ENCODE results near the gene PLA2G2D. TPM values are rescaled to one million over a fixed set of nuclear protein-coding genes. Genes with fewer than 3 reads are reported as not detected.

The PLA2G2D gene
- total and polyA plus RNA-seq, 2 of the 8 experiments (the other 6 are each of a cell fraction or from before 2014, with no cell fraction given): not detected

DNA sequence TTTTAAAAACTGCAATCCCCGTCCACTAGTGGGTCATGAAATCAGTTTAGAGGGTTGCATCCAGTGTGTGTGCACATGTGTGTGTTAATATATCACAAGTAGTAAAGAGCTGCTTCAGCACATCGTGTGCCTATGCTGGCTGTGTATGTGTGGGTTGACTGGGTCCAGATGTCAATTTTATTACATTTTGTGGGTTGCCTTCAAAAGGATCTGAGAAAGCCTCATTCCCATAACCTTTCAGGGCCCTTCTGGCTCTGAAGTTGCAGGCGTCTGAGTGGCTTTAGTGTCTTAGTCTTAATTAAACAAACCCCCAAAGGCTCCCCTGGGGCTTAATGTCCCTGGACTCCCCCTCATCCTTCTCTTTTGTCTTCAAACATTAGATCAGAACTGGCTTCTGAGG lies 19.8 kb downstream of the PLA2G2D start:
- TF ChIP-seq, protein P1, sequence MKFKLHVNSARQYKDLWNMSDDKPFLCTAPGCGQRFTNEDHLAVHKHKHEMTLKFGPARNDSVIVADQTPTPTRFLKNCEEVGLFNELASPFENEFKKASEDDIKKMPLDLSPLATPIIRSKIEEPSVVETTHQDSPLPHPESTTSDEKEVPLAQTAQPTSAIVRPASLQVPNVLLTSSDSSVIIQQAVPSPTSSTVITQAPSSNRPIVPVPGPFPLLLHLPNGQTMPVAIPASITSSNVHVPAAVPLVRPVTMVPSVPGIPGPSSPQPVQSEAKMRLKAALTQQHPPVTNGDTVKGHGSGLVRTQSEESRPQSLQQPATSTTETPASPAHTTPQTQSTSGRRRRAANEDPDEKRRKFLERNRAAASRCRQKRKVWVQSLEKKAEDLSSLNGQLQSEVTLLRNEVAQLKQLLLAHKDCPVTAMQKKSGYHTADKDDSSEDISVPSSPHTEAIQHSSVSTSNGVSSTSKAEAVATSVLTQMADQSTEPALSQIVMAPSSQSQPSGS (IDR thresholded peaks at IDR 0.05; ENCODE audit: low read length): no peak
- TF ChIP-seq RFX5 (IDR thresholded peaks at IDR 0.05; ENCODE audit: borderline replicate concordance, low read depth, low read length) (no peak), SP4 (IDR thresholded peaks at IDR 0.05; ENCODE audit: low read length) (no peak), POLR2AphosphoS5 (IDR thresholded peaks at IDR 0.05; ENCODE audit: low read depth, low read length) (no peak), JUN (IDR thresholded peaks at IDR 0.05; ENCODE audit: low read depth, low read length) (no peak), SRF (IDR thresholded peaks at IDR 0.05; ENCODE audit: low read depth, low read length) (no peak), CHD1 (IDR thresholded peaks at IDR 0.05; ENCODE audit: low read depth, low read length) (no peak), KDM5A (IDR thresholded peaks at IDR 0.05; ENCODE audit: low read length) (no peak), CHD2 (IDR thresholded peaks at IDR 0.05; ENCODE audit: low read length) (no peak), POU5F1 (IDR thresholded peaks at IDR 0.05; ENCODE audit: low read depth, low read length) (no peak), EZH2 (IDR thresholded peaks at IDR 0.05; ENCODE audit: low read depth, low read length, severe bottlenecking) (no peak), PHF8 (conservative IDR thresholded peaks at IDR 0.05; ENCODE audit: low read depth, low read length) (no peak), HDAC6 (IDR thresholded peaks at IDR 0.05; ENCODE audit: low read depth, low read length) (no peak)
- no peak overlapping the region for H3K14ac ChIP-seq (ENCODE audit: insufficient read length)
- POLR2A ChIA-PET (ENCODE audit: partially characterized antibody): no interaction called here
- FAIRE-seq (no peak), DNase-seq (ENCODE audit: low read depth in 1 of 2, low spot score in 2 of 2) (no peak)
- H3K4me2 ChIP-seq (ENCODE audit: insufficient read depth in 1 of 2, low read depth in 2 of 2, low read length in 2 of 2): no peak overlapping the region
- no peak overlapping the region for H2AK5ac ChIP-seq (ENCODE audit: low read depth, low read length)
- no peaks in the 10 kb centered on the region for H3K36me3 ChIP-seq (ENCODE audit: control insufficient read depth in 2 of 4, insufficient read depth in 4 of 4, low read length in 3 of 4)
- H3K79me1 ChIP-seq (ENCODE audit: low read depth, low read length): no peaks in the 10 kb centered on the region
- H2AFZ ChIP-seq (ENCODE audit: low read length): no peak overlapping the region
- no peak overlapping the region for H2BK12ac ChIP-seq (ENCODE audit: low read depth, low read length)
- WGBS, 2 experiments (ENCODE audit: extremely low coverage in 1 of 2, insufficient coverage in 1 of 2, insufficient read length in 1 of 2, insufficient replicate concordance in 2 of 2, low coverage in 1 of 2, low lambda C conversion rate in 2 of 2, missing lambda C conversion rate in 1 of 2): 88% methylated on average over 3 of the region's 3 CpGs; no CpG with 5 or more reads in 1 of the 2 experiments
- no peaks in the 10 kb centered on the region for H3K23me2 ChIP-seq (ENCODE audit: low read depth, low read length)
- no peak overlapping the region for H4K8ac ChIP-seq (ENCODE audit: extremely low read depth, insufficient read depth, low read length)
- H3K9me3 ChIP-seq (ENCODE audit: insufficient read depth in 2 of 2, low read depth in 1 of 2, low read length in 1 of 2): peaks cover 29 to 38% of the 10 kb centered on the region in 2 experiments
- no peak overlapping the region for H4K91ac ChIP-seq (replicated peaks; ENCODE audit: insufficient read length, low read length)
- no peak overlapping the region for H3K56ac ChIP-seq (replicated peaks; ENCODE audit: insufficient read length, low read depth, low read length)
- H2BK20ac ChIP-seq (ENCODE audit: low read length): no peak overlapping the region
- H3K27ac ChIP-seq (ENCODE audit: low read depth, low read length): no peak overlapping the region
- H4K5ac ChIP-seq (ENCODE audit: insufficient read length, low read depth, low read length): no peak overlapping the region
- H3K23ac ChIP-seq (ENCODE audit: insufficient read length): no peak overlapping the region
- H3K27me3 ChIP-seq (replicated peaks in 1 of 4; ENCODE audit: control insufficient read depth in 3 of 4, extremely low read depth in 1 of 4, insufficient read depth in 3 of 4, low read length in 3 of 4): no peaks in the 10 kb centered on the region; a peak in 1 of 7 replicates
- H3K4me3 ChIP-seq (ENCODE audit: extremely low read depth in 1 of 4, insufficient read depth in 2 of 4, low read depth in 3 of 4, low read length in 4 of 4): no peak overlapping the region
- no peak overlapping the region for H3K9ac ChIP-seq (replicated peaks in 1 of 4; ENCODE audit: extremely low read depth in 1 of 4, low read depth in 3 of 4, low read length in 3 of 4)
- no peaks in the 10 kb centered on the region for H4K20me1 ChIP-seq (replicated peaks in 1 of 2; ENCODE audit: control insufficient read depth in 1 of 2, insufficient read depth in 2 of 2, low read length in 2 of 2)
- no peak overlapping the region for H3K4ac ChIP-seq (replicated peaks; ENCODE audit: insufficient read length, low read depth, low read length)
- H2BK120ac ChIP-seq (replicated peaks; ENCODE audit: low read depth, low read length): no peak overlapping the region
- CTCF ChIA-PET (ENCODE audit: partially characterized antibody): interaction anchor here (0.6 to 5.8 kb wide), 11 partner anchors 8 to 245 kb away, joined by 3 to 75 read pairs (median 8); no protein-coding TSS in a partner anchor
- H3K18ac ChIP-seq (ENCODE audit: extremely low read depth, low read length): no peak overlapping the region
- no peaks in the 10 kb centered on the region for H3K79me2 ChIP-seq (ENCODE audit: control insufficient read depth in 1 of 2, insufficient read depth in 2 of 2, low read length in 2 of 2)
- H2BK15ac ChIP-seq (ENCODE audit: low read length): peak overlapping the region; percentile 72; the same call in 1 of the 2 replicates
- no peak overlapping the region for H2BK5ac ChIP-seq (ENCODE audit: low read depth, low read length)
- peaks cover 0 to 3% (median 0%) of the 10 kb centered on the region in 4 experiments; a peak in 2 of 7 replicates for H3K4me1 ChIP-seq (replicated peaks in 1 of 4; ENCODE audit: control insufficient read depth in 3 of 4, insufficient read depth in 4 of 4, low read length in 3 of 4)
